AG08395 (cell line): Measurements from ENCODE around the gene GSTK1.
A peak's percentile ranks its signal among the peaks of the same experiment; 100 is the strongest.
"Not testable (repeated sequence)": the region's sequence is repeated elsewhere in the genome, so short reads cannot be mapped to it uniquely, and the experiment has no call there.

Experiments used
- DNase-seq: peaks from one replicate; pipeline ENCODE4 v3.0.0; 2012; ENCODE audit warnings: mixed read lengths, low spot score

GSTK1 gene

DNA sequence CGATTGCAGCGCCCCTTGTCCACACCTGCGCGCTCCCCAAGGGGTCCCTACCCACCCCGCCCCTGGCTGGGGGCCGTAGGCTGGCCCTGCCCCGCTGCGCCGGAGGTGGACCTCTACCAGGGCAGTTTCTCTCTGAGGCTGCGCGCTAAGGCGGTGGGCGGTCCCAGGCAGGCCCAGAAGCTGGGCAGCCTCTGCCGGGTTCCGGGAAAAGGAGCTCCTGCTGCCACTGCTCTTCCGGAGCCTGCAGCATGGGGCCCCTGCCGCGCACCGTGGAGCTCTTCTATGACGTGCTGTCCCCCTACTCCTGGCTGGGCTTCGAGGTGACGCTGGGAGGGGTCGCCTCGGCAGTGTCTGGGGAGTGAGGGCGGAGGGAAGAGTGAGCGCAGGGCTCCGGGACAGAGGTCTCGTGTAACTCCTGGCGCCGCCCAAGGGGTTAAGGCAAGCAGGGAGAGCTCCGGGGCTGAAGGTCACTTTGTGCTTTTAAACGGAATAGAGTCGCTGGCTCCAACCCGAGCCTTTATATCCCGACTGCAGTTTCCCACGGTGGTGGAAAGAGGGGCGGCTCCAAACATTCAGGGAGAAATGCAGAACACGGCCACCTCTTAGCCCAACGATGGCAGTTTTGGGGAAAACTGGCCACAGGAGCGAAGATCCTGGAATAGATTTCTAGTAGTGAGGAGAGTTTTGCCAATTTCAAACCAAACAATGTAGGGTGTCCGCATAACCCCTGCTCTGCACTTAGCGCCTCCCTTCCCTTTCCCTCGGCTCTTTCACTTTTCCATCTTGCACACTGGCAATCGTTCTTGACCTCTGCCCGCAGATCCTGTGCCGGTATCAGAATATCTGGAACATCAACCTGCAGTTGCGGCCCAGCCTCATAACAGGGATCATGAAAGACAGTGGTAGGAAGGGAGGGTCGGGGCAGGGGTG, at the start of gene GSTK1:
Gene GSTK1 (plus strand): TSS at position 176 of the 930 bp plus-strand sequence. CDS start 73 bp downstream, at position 249.
- peak; percentile 89 for DNase-seq

DNA sequence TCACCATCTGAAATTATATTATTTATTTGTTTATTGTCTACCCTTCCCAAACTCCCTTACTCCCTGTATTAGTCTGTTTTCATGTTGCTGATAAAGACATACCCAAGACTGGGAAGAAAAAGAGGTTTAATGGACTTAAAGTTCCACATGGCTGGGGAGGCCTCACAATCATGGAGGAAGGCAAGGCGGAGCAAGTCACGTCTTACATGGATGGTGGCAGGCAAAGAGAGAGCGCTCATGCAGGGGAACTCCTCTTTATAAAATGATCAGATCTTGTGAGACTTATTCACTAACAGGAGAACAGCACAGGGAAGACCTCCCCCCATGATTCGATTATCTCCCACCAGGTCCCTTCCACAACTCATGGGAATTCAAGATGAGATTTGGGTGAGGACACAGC, 49.8 kb upstream of the GSTK1 start:
- not testable (repeated sequence) for DNase-seq

DNA sequence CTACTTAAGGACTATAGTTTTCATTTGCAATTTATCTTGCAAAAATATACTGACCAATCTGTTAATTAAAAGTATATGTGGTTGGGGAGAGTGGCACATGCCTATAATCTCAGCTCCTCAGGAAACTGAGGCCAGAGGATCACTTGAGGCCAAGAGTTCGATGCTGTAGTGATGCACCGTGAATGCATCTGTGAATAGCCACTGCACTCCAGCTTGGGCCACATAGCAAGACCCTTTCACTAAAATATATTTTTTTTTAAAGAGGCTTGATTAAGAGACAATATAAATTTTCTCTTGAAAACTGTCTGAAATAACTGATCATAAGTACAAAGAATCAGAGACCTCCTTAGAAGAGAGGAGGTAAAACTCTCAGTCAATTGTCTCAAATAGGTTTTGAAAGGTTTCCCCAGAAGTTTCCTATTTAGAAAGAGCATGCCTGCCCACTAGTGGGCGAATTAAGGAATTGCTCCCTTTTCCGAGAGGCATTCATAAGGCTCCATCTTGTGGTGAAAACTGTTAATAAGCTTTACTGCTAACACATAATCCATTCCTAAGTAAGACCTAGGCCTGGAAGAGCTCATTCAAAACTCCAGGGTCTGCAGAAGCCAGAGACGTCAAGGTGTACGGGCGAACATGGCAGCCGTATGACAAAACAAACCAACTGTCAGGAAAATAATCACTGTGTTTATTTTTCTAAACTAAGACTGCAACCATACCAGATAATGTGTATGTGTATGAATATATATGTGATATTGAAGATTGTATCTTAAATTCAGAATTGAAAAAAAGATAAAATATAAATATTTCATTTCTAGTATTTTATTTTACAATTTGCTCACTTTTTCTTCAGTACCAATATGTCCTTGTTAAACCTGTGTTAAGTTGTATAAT, 48.2 kb upstream of the GSTK1 start:
- DNase-seq, result peak; percentile 88

DNA sequence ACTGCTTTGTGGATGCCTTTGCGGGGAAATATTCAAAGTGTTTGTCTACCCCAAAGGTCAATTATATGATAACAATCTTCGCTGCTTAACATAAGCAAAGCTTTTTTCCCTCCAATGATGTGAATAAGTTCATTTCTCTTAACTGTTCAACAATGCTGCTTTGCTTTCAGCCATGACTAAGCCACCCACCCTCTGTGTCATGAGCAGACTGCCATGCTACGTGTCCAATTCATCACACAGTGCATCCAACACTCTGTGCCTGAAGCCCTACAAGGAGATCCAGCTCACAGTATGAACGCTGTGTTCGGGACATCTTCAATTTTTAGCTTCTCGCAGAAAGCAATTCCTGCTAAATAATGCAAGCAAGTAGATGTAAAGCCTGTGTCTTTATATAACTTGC, 47.1 kb upstream of the GSTK1 start:
- DNase-seq, result no peak

DNA sequence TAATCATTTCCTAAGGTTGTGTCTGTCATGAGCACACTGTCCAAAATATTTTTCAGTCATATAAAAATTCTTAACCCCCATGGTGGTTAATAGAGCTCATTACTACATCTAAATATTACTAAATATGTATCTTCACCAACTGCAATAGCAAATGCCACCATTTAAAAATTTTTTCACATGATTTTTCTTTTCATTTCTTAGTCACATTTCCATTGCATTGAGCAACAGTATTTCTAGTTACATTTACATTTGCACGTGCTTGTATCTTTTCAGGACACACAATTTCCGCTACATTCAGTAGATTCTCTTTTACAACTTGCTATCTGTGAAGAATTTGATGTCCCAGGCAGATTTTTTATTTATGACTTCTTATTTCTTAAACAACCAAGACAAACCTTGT, 46.6 kb upstream of the GSTK1 start:
- DNase-seq, result no peak

DNA sequence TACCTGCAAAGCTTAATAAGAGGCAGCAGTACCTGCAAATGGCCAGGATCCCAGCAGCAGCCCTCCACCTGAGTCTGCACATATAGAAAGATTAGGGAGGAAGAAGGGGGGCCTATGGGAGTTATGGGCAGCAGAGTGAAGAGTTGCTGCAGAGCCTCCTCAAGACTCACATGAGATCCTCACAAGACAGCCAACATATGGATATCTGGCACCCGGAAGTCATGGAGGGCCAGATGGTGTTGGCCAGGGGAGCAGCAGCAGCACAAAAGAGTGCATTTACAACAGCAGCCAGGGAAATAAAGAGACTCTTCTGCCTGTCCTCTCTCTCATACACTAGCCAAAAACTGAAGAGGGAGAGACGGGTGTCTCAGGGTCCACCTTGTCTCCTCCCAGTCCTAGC, 45.4 kb upstream of the GSTK1 start:
- DNase-seq, result no peak

DNA sequence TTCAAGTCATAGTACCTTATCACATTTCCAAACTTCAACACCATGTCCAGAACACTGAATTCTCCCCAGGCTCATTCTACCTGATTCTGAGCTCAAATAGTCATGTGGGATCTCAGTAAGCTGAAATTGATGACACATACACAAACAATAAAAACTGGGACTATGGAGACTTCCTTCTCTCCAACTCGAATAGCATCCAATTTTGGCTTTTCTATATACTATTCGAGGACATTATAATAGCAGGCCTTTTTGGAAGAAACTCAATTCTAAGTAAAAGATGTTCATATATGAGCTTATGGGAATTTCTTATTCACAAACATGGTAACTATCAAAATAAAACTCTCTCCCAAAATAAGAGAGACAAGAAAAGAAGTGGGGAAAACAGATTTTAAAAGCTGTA, 42.0 kb upstream of the GSTK1 start:
- DNase-seq, result no peak

DNA sequence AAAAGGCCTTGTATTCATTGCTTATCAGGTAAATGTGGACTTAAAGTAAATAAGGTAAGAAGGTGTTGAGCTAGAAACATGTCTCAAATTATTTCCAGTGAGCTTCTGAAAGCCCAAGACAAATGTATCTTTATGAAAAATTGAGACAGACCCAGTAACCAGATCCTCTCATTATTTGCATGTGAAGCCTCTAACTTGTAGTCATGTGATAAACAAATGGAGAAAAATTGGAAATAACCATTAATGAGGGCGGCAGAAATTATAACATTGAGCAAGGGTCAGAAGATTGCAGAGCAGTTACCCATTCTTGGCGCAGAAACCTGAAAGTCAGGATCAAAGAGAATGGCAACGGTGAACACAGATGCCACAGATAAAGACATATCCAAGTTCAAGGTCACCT, 41.5 kb upstream of the GSTK1 start, which contains the start of gene TAS2R40:
Gene TAS2R40 (plus strand): TSS at position 301 of the 400 bp plus-strand sequence. CDS start 42 bp downstream, at position 343.
- DNase-seq, result no peak

DNA sequence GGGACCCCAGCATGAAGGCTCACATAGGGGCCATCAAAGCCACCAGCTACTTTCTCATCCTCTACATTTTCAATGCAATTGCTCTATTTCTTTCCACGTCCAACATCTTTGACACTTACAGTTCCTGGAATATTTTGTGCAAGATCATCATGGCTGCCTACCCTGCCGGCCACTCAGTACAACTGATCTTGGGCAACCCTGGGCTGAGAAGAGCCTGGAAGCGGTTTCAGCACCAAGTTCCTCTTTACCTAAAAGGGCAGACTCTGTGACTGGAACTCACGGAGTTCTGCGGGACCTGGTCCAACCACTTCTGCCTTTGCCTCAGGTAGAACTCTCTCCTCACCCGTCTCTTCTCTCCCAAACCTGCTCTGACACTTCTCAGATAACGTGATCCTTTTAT, 40.5 kb upstream of the GSTK1 start:
- no peak for DNase-seq

DNA sequence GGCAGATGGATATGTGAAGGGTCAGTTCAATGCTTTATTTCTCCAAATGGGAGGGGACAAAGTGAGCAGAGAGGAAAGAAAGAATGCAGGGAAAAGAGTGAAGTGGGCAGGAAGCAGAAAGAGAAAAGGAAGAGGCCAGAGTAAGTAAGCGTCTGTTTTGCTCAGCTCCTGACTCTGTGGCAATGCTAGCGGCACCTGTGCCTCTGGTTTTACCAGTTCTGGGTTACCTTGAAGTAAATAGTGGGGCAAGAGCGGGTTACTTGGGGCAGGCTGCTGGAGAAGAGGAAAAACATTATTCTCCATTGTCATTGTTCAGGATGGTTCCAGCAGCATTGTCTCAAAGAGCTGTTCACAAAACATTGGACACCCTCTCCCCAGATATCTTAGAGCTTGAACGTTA, 39.5 kb upstream of the GSTK1 start:
- no peak for DNase-seq

DNA sequence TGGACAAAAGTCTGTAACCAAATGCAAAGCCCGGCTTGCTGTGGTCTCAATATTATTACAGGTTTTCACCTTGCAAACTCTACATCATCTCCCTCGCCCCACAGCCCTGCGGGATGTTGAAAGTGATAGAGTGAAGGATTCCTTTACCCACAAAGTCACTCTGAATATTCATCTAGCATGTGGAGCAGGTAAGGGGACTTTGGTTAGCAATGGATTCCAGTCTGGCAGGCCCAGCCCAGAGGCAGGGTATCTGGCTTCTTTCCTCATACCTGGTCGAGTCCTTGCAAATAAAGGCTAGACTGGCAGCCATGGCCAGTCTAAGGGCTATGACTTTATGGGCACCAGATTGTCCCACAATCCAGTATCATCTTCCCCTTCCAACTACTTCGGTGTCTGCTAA, 38.2 kb upstream of the GSTK1 start:
- no peak for DNase-seq

DNA sequence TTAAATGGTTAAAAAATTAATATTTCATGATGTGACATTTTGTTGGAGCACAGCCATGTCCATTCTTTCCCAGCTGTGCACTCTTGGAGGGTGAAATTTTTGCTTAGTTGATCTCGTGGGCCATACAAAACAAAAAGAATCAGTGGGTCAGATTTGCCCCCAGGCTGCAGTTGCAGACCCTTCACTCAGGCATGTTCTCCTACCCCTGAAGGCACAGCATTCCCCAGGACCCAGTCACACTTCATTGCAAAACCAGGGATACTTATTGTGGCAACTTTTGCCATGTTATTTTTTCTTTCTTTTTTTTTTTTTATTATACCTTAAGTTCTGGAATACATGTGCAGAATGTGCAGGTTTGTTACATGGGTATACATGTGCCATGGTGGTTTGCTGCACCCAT, 35.4 kb upstream of the GSTK1 start:
- DNase-seq, result no peak

DNA sequence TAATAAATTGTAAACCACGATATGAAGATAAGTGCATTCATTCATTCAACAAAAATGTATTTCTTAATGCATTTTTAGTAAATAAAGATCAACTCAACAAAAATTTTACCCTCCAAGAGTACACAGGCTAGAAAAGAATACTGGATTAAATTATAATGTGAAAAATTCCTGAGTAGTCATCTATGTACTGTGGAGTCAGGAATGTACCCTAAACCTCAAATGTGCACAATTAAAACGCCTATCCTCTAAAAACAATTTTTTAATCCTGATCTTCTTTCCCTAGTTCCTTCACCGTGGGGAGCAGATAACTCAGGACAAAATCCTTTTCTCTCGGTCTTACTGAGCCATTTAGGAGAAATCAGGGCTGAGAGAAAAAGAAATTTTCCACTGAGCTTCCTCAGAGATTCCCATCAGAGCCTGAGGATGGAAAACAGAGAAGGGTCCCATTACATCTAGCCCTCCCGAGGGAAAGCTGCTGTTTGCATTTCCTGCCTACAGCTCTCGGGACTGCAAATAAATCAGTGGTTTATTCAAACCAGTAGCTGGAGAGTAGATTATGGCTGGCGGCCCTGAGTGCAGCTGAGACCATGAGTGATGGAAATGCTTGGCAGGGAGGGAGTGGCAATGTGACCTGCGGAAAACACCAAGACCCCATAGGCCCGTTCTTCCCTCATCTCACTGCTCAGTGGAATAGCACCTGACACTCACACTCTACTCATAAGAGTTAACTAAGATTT, 34.0 kb upstream of the GSTK1 start:
- DNase-seq, result no peak

DNA sequence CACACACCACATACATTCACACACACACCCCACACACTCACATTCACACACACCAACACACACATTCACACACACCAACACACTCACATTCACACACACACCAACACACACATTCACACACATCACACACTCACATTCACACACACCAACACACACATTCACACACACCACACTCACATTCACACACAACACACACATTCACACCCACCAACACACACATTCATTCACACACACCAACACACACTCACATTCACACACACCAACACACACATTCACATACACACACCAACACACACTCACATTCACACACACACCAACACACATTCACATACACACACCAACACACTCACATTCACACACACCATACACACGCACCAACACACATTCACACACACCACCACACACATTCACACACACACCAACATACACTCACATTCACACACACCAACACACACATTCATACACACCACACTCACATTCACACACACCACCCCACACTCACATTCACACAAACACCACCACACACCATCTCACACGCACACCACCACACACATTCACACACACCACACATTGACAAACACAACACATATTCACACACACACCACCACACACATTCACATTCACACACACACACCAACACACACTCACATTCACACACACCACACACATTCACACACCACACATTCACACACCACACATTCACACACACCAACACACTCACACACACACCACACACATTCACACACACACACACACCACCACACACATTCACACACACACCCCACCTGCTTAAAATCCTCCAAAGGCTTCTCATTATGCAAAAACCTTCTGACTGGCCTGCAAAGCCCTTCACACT, 32.4 kb upstream of the GSTK1 start:
- no peak for DNase-seq

DNA sequence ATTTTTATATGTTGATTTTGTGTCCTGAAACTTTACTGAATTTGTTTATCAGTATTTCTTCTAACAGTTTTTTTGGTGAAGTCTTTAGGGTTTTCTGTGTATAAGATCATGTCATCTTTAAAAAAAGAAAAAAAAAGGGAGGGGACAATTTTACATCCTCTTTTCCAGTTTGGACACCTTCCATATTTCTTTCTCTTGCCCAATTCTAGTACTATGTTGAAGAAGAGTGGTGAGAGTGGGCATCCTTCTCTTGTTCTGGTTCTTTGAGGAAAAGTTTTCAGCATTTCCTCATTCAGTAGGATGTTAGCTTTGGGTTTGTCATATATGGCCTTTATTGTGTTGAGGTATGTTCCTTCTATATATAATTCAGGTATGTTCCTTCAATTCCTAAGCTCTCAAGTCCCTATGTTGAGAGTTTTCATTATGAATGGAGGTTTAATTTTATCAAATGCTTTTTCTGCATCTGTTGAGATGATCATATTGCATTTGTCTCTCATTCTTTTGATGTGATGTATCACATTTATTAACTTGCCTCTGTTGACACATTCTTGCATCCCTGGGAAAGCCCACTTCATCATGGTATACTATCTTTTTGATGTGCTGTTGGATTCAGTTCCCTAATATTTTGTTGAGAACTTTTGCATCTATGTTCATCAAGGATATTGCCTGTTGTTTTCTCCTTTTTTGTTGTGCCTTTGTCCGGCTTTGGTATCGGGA, 29.3 kb upstream of the GSTK1 start:
- DNase-seq, result no peak

DNA sequence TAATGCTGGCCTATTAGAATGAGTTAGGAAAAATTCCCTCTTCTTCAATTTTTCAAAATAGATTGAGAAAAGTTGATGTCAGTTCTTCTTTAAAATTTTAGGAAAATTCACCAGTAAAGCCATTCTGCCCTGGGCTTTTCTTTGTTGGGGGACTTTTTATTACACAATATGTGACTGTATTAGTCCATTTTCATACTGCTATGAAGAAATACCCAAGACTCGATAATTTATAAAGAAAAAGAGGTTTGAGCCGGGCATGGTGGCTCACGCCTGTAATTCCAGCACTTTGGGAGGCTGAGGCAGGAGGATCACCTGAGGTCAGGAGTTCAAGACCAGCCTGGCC, 28.7 kb upstream of the GSTK1 start:
- no peak for DNase-seq

DNA sequence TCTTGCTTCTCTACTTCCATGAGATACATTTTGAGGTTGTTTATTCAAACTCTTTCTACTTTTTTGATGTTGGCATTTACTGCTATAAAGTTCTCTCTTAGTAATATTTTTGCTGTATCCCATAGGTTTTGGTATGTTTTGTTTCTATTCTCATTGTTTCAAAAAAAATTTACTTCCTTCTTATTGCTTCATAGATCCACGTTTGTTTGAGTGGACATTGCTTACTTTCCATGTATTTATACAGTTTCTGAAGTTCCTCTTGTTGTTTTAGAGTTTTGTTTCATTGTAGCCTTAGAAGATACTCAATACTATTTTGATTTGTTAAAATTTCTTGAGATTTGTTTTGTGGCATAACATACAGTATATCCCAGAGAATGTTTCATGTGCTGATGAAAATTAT, 27.7 kb upstream of the GSTK1 start:
- no peak for DNase-seq

DNA sequence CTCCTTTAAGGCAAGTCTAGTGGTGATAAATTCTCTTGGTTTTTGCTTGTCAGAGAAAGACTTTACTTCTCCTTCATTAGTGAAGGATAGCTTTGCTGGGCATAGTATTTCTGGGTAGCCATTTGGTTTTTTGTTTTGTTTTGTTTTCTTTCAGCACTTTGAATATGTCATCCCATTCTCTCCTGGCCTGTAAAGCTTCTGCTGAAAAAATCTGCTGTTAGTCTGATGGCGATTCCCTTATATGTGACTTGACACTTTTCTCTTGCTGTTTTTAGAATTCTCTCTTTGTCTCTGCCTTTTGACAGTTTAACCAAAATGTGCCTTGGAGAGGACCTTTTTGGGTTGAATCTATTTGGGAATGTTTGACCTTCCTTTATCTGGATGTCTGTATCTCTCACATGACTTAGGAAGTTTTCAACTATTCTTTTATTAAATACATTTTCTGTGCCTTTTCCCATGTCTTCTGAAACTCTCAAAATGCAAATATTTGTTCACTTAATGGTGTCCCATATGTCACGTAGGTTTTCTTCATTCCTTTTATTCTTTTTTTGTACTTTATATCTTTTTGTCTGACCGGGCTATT, 26.7 kb upstream of the GSTK1 start:
- DNase-seq, result no peak

DNA sequence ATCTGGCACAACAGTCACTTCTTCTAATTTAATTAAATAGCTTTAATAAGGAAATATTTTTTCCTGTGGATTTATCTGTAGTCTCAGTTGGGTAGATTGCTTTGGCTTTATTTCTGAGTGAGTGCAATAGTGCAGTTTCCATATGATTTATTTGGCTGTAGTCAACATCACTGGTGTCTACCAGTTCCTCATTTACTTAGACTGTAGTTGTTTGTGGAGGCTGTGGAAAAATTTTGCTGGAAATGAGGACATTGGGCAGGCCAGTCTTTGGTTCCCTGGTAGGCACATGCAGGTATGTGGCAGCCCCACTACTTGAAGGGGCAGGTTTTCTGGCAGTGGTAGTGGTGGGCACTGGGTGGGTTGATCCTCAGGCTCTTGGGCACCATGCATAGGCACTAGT, 25.9 kb upstream of the GSTK1 start:
- DNase-seq, result no peak

DNA sequence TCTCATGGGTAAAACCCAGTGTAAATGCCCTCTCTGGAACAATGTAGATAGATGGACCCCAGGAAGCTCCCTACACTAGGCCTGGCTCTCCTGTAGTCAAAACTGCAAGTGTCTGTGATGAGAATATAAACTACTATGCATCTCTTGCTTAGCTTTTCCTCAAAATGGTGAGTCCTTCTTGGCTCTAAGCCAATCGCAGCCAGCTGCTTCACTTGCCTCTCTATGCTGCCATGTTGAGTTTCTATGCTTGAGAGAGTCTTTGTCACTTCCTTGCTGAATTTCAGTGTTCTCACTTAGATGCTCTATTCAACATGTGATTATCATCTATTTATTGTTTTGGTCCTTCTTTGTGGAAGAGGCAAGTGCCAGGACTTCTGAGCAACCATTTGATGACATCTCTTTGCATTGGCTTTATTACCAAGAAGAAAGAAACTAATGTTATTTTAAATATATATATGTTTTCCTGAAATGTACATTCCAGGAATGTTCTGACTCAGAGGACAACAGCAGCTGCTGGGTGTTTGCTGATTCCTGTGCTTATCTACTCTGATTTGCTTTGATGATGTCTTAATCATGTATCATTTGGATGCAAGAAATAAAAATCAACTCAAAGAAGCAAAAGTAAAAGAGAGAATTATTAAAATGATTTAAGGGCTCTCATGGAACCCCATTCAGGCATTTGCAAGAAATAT, 24.8 kb upstream of the GSTK1 start:
- no peak for DNase-seq
